ENCODE results near the gene CCNJL.

Gene CCNJL

GRCh38 chr5:160330212-160330611 lies 17.8 kb upstream of the CCNJL start:
- no peak for DNase-seq

- DNase-seq = no peak
Observed at GRCh38 chr5:160327818-160328217, 15.5 kb upstream of the CCNJL start.

GRCh38 chr5:160326981-160327380 lies 14.6 kb upstream of the CCNJL start:
- DNase-seq = no peak

GRCh38 chr5:160325716-160326115 lies 13.4 kb upstream of the CCNJL start:
- DNase-seq = no peak

GRCh38 chr5:160324886-160325285 lies 12.5 kb upstream of the CCNJL start:
- DNase-seq = no peak

GRCh38 chr5:160318409-160318808 lies 6.0 kb upstream of the CCNJL start:
- DNase-seq = no peak

GRCh38 chr5:160317434-160317833 lies 5.1 kb upstream of the CCNJL start:
- no peak for DNase-seq

- DNase-seq = no peak
Observed at GRCh38 chr5:160315968-160316367, 3.6 kb upstream of the CCNJL start.

- DNase-seq = no peak
Observed at GRCh38 chr5:160312960-160313727, 780 bp upstream of the CCNJL start.

GRCh38 chr5:160311491-160312133 lies 752 bp downstream of the CCNJL start:
- no peak for DNase-seq

- no peak for DNase-seq
Observed at GRCh38 chr5:160310552-160311295, 1.6 kb downstream of the CCNJL start.

- no peak for DNase-seq
Observed at GRCh38 chr5:160310140-160310539, 2.2 kb downstream of the CCNJL start.

GRCh38 chr5:160306696-160307095 lies 5.7 kb downstream of the CCNJL start:
- no peak for DNase-seq

- DNase-seq = no peak
Observed at GRCh38 chr5:160305319-160305718, 7.0 kb downstream of the CCNJL start.

- DNase-seq = no peak
Observed at GRCh38 chr5:160303690-160304089, 8.7 kb downstream of the CCNJL start.

- no peak for DNase-seq
Observed at GRCh38 chr5:160298189-160298588, 14.2 kb downstream of the CCNJL start.

GRCh38 chr5:160297776-160298175 lies 14.6 kb downstream of the CCNJL start:
- DNase-seq = no peak

GRCh38 chr5:160297004-160297403 lies 15.4 kb downstream of the CCNJL start:
- DNase-seq = no peak

GRCh38 chr5:160296496-160296895 lies 15.9 kb downstream of the CCNJL start:
- DNase-seq = no peak

GRCh38 chr5:160293901-160294561 lies 18.3 kb downstream of the CCNJL start:
- no peak for DNase-seq

GRCh38 chr5:160293386-160293785 lies 19.0 kb downstream of the CCNJL start:
- no peak for DNase-seq

GRCh38 chr5:160291467-160291866 lies 20.9 kb downstream of the CCNJL start:
- no peak for DNase-seq

- DNase-seq = no peak
Observed at GRCh38 chr5:160290751-160291150, 21.6 kb downstream of the CCNJL start.

Measured in CD4-positive, alpha-beta T cell treated with Interleukin-21 for 1 hour (primary cell).